HepG2 (cell line): ENCODE measurements around the gene ATG2A. TPM values are rescaled to one million over a fixed set of nuclear protein-coding genes. Genes with fewer than 3 reads are reported as not detected.
A peak's percentile ranks its signal among the peaks of the same experiment; 100 is the strongest.

Source experiments
- GPN1 ChIP-seq: sonication (generic); formaldehyde crosslinking; IDR thresholded peaks from 2 replicates; pipeline ENCODE4 v1.5.1; 2020; ENCODE audit warnings: missing genetic modification reagents, borderline replicate concordance
- HCFC1 ChIP-seq: fragments of 150-350 bp; IDR thresholded peaks from 2 replicates; pipeline ENCODE4 v1.6.1; 2014; ENCODE audit warnings: low read depth, low read length
- KDM1A ChIP-seq: IDR thresholded peaks from 2 replicates; pipeline ENCODE4 v1.6.1; 2016; ENCODE audit warnings: missing compliant biosample characterization
- ONECUT2 ChIP-seq: sonication (generic); formaldehyde crosslinking; IDR thresholded peaks from 2 replicates; pipeline ENCODE4 v1.4.0; 2020; ENCODE audit warnings: missing genetic modification reagents
- PATZ1 ChIP-seq: sonication (generic); formaldehyde crosslinking; IDR thresholded peaks from 2 replicates; pipeline ENCODE4 v1.4.0; 2020; ENCODE audit warnings: missing genetic modification reagents
- PLRG1 ChIP-seq: fragments of 450-650 bp; conservative IDR thresholded peaks from 2 replicates; pipeline ENCODE4 v1.6.1; 2016
- PTBP1 ChIP-seq: fragments of 200-400 bp; formaldehyde crosslinking; IDR thresholded peaks from 2 replicates; pipeline ENCODE4 v1.6.1; 2018; ENCODE audit warnings: low read length, low read depth; ENCODE audit not compliant: poor library complexity, severe bottlenecking
- RBM39 ChIP-seq: fragments of 200-400 bp; formaldehyde crosslinking; IDR thresholded peaks from one replicate; pipeline ENCODE4 v1.6.1; 2018; ENCODE audit warnings: antibody characterized with exemption, mild to moderate bottlenecking, low read depth, low read length; ENCODE audit not compliant: poor library complexity, severe bottlenecking
- TGIF2 ChIP-seq: IDR thresholded peaks from 2 replicates; pipeline ENCODE4 v1.6.1; 2016; ENCODE audit warnings: control low read depth, missing compliant biosample characterization
- THAP11 ChIP-seq: IDR thresholded peaks from 2 replicates; pipeline ENCODE4 v1.6.1; 2016; ENCODE audit warnings: missing biosample characterization, missing genetic modification reagents
- ZBTB14 ChIP-seq: sonication (generic); formaldehyde crosslinking; IDR thresholded peaks from 2 replicates; pipeline ENCODE4 v1.4.0; 2020; ENCODE audit warnings: missing genetic modification reagents
- ZBTB46 ChIP-seq: sonication (generic); formaldehyde crosslinking; IDR thresholded peaks from 2 replicates; pipeline ENCODE4 v1.4.0; 2020; ENCODE audit warnings: mild to moderate bottlenecking, missing genetic modification reagents, borderline replicate concordance
- ZFP36 ChIP-seq: fragments of 150-350 bp; IDR thresholded peaks from 2 replicates; pipeline ENCODE4 v1.6.1; 2018; ENCODE audit warnings: borderline replicate concordance, low read length, low read depth; ENCODE audit not compliant: partially characterized antibody
- ZHX1 ChIP-seq: sonication (generic); formaldehyde crosslinking; IDR thresholded peaks from 2 replicates; pipeline ENCODE4 v1.8.1; 2022; ENCODE audit warnings: low read depth, mild to moderate bottlenecking, missing genetic modification reagents
- ZNF160 ChIP-seq: sonication (generic); formaldehyde crosslinking; IDR thresholded peaks from 2 replicates; pipeline ENCODE4 v1.8.0; 2022; ENCODE audit warnings: mild to moderate bottlenecking, inconsistent platforms, missing genetic modification reagents
- ZNF232 ChIP-seq: sonication (generic); formaldehyde crosslinking; IDR thresholded peaks from 2 replicates; pipeline ENCODE4 v1.4.0; 2020; ENCODE audit warnings: missing genetic modification reagents, borderline replicate concordance
- ZNF576 ChIP-seq: sonication (generic); formaldehyde crosslinking; IDR thresholded peaks from 2 replicates; pipeline ENCODE4 v1.4.0; 2020; ENCODE audit warnings: mild to moderate bottlenecking, missing genetic modification reagents
- ZNF709 ChIP-seq: sonication (generic); formaldehyde crosslinking; IDR thresholded peaks from 2 replicates; pipeline ENCODE4 v1.5.0; 2020; ENCODE audit warnings: mild to moderate bottlenecking, missing genetic modification reagents
- ZNF770 ChIP-seq: sonication (generic); formaldehyde crosslinking; IDR thresholded peaks from 2 replicates; pipeline ENCODE4 v1.5.0; 2020; ENCODE audit warnings: mild to moderate bottlenecking, missing genetic modification reagents
- polyA plus RNA-seq, 8 experiments: library from polyadenylated mRNA; depleted of rRNA in 3 of 8; stranded (reverse) in 7 of 8; unstranded in 1 of 8; fragments of >200 nt; fragmentation: Illumina TruSeq in 4 of 8; extraction: Trizol in 4 of 8; gene quantifications; 2 replicates each; pipeline versions ENCODE4 v1.2.1 to v1.2.3, GENCODE V29; 2011 to 2016; ENCODE audit warnings: low read depth in 4 of 8, missing spikeins in 1 of 8, mixed read lengths in 1 of 8; ENCODE audit not compliant: insufficient read depth in 1 of 8
- total RNA-seq, 5 experiments: library from RNA; depleted of rRNA; stranded (reverse); fragments of >200 nt; fragmentation: Illumina TruSeq; extraction: Trizol; gene quantifications; 2 replicates each; pipeline ENCODE4 v1.2.3, GENCODE V29; 2016; ENCODE audit warnings: low read depth in 1 of 5

Gene ATG2A
- total and polyA plus RNA-seq, 2 of the 13 experiments (the other 11 are each of a cell fraction or from before 2014, with no cell fraction given) = 6.7 to 8.0 TPM

- TF ChIP-seq ZNF770 = peak; percentile 55; the same call in 1 of the 2 replicates
- TF ChIP-seq ZHX1 = peak; percentile 90
- TF ChIP-seq ZNF232 (CRISPR knock-in tag) = 0 out of 2 replicates have a peak, but pooled peaks have one; percentile 14
- TF ChIP-seq ZBTB14 = no peak
- TF ChIP-seq ZBTB46 (CRISPR knock-in tag) = no peak
- TF ChIP-seq TGIF2 (CRISPR knock-in tag) = peak; percentile 57; the same call in 1 of the 2 replicates
- TF ChIP-seq PTBP1 = peak; percentile 43
- 0 out of 2 replicates have a peak, but pooled peaks have one; percentile 83 for TF ChIP-seq ZNF576 (CRISPR knock-in tag)
- TF ChIP-seq ZNF709 (CRISPR knock-in tag) = no peak
- peak; percentile 57; the same call in 1 of the 2 replicates for TF ChIP-seq KDM1A (CRISPR knock-in tag)
- TF ChIP-seq GPN1 (CRISPR knock-in tag) = no peak
- TF ChIP-seq PATZ1 (CRISPR knock-in tag) = peak; percentile 96
- TF ChIP-seq PLRG1 = no peak
- no peak for TF ChIP-seq ZFP36
- peak; percentile 79 for TF ChIP-seq THAP11 (CRISPR knock-in tag)
- TF ChIP-seq ONECUT2 (CRISPR knock-in tag) = no peak
- TF ChIP-seq HCFC1 = no peak
- TF ChIP-seq ZNF160 (CRISPR knock-in tag) = peak; percentile 55; the same call in 1 of the 2 replicates
- peak; percentile 48 for TF ChIP-seq RBM39
Observed at GRCh38 chr11:64894070-64894811, 22.8 kb downstream of the ATG2A start (continued).
